GM10847 (cell line): Measurements from ENCODE around the gene HNRNPK.

ENCODE experiments used
- POLR2A ChIP-seq: IDR thresholded peaks from 2 replicates; pipeline ENCODE4 v1.6.1; 2011; ENCODE audit not compliant: insufficient read length; ENCODE audit errors: extremely low read depth

The HNRNPK gene

GRCh38 chr9:83986195-83986594 is 6.2 kb upstream of the HNRNPK start:
- TF ChIP-seq POLR2A = no peak

- TF ChIP-seq POLR2A = no peak
Measured at GRCh38 chr9:83981126-83981871, 1.3 kb upstream of the HNRNPK start.

- peak; percentile 86 for TF ChIP-seq POLR2A
Measured at GRCh38 chr9:83980395-83981125, 545 bp upstream of the HNRNPK start, which contains the start of gene RMI1. TSS of gene RMI1 (plus strand) at chr9:83980805. CDS start at chr9:84000987, 20,182 bp downstream.

- no peak for TF ChIP-seq POLR2A
Measured at GRCh38 chr9:83978992-83979811, 813 bp downstream of the HNRNPK start.

- no peak for TF ChIP-seq POLR2A
Measured at GRCh38 chr9:83977196-83977595, 2.8 kb downstream of the HNRNPK start.

GRCh38 chr9:83976372-83976771 is 3.6 kb downstream of the HNRNPK start:
- no peak for TF ChIP-seq POLR2A

GRCh38 chr9:83975300-83975699 is 4.7 kb downstream of the HNRNPK start:
- no peak for TF ChIP-seq POLR2A

- no peak for TF ChIP-seq POLR2A
Measured at GRCh38 chr9:83972286-83972685, 7.7 kb downstream of the HNRNPK start.

- no peak for TF ChIP-seq POLR2A
Measured at GRCh38 chr9:83971485-83971884, 8.5 kb downstream of the HNRNPK start.

- TF ChIP-seq POLR2A = no peak
Measured at GRCh38 chr9:83969602-83970001, 10.4 kb downstream of the HNRNPK start.

- TF ChIP-seq POLR2A = no peak
Measured at GRCh38 chr9:83967073-83967472, 12.9 kb downstream of the HNRNPK start.

GRCh38 chr9:83966209-83966582 is 13.8 kb downstream of the HNRNPK start:
- TF ChIP-seq POLR2A = no peak

- TF ChIP-seq POLR2A = peak; percentile 18
Measured at GRCh38 chr9:83965350-83966208, 14.4 kb downstream of the HNRNPK start.

GRCh38 chr9:83964973-83965349 is 15.1 kb downstream of the HNRNPK start:
- no peak for TF ChIP-seq POLR2A

GRCh38 chr9:83962165-83962564 is 17.9 kb downstream of the HNRNPK start:
- TF ChIP-seq POLR2A = no peak
